HFF-Myc (cell line): ENCODE data around the gene NINJ2.

Source experiments
- DNase-seq: peaks from one replicate; pipeline ENCODE4 v3.0.0-alpha.2; 2011; ENCODE audit warnings: low read depth; ENCODE audit errors: extremely low read depth
- H3K4me3 ChIP-seq: replicated peaks from 2 replicates; pipeline ENCODE4 v1.5.1; 2011; ENCODE audit warnings: low read depth, mild to moderate bottlenecking, control low read depth, low read length
- TF ChIP-seq, protein P1 (sequence below): IDR thresholded peaks from 2 replicates; pipeline ENCODE4 v1.5.1; 2012; ENCODE audit warnings: mild to moderate bottlenecking, low read depth, low read length, control low read depth; ENCODE audit errors: missing control alignments

The NINJ2 gene

DNA sequence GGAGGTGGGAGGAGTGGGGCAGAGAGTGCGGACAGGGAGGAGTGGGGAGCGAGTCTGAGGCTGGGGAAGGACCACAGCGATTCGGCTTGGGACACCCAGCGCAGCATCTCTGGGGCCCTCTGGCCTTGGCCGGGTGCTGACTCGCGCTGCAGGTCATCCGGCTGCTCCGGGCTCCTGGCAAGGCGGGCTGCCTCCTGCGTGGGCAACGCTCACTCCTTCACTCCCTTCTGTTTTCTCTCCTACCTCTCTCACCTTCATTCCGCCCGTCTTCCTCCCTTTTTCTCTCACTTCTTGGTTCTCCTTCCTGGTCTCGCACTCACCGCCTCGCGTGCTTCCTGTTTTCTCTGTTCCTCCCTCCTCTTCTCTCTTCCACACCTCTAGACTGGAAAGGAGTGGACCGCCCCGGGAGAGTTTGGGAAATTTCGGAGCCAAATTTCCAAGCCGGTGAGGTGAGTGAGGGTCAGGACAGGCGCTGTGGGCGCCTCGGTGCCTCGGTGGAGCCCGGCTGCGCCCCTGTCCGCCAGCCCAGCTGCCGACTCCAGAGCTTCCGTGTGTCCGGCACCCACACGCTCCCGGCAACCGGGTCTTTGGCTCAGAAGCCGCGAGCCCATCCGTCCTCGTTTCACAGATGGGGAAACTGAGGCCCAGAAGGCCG lies 116.9 kb downstream of the NINJ2 start:
- TF ChIP-seq, protein P1, sequence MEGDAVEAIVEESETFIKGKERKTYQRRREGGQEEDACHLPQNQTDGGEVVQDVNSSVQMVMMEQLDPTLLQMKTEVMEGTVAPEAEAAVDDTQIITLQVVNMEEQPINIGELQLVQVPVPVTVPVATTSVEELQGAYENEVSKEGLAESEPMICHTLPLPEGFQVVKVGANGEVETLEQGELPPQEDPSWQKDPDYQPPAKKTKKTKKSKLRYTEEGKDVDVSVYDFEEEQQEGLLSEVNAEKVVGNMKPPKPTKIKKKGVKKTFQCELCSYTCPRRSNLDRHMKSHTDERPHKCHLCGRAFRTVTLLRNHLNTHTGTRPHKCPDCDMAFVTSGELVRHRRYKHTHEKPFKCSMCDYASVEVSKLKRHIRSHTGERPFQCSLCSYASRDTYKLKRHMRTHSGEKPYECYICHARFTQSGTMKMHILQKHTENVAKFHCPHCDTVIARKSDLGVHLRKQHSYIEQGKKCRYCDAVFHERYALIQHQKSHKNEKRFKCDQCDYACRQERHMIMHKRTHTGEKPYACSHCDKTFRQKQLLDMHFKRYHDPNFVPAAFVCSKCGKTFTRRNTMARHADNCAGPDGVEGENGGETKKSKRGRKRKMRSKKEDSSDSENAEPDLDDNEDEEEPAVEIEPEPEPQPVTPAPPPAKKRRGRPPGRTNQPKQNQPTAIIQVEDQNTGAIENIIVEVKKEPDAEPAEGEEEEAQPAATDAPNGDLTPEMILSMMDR, result no peak
- H3K4me3 ChIP-seq, result no peak overlapping the region
- DNase-seq, result no peak

GRCh38 chr12:545835-546234 lies 117.4 kb downstream of the NINJ2 start:
- TF ChIP-seq, protein P1, result no peak
- no peak for DNase-seq
- no peak overlapping the region for H3K4me3 ChIP-seq

DNA sequence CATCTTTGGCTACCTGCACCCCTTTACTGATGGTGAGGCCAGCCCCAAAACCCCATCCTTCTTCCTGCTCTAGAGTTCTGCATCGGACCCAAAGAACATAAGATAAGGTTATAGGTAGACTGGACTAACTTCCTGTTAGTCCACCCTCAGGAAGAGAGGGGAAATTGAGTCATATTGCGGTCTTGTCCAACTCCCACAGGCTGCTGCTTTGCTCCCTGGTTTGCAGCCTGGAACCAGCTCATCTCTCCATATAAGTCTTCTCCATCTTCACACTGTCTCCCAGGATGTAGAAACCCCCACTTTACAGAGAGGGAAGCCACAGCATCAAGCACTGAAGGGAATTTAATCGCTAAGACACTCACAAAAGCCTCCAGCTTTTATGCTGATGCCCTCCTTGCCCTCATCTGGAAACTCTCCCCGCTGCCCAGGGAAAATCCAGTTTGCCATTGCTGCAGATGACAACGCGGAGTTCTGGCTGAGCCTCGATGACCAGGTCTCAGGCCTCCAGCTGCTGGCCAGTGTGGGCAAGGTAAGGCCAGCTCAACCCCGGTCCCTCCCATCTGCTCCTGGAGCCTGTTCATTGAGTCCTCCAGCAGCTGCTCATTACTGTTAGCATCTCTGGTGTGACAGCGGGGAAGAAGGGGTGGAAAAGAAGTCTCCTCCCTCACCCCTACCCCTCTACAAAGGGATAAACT lies 118.2 kb downstream of the NINJ2 start:
- TF ChIP-seq, protein P1, result no peak
- H3K4me3 ChIP-seq, result no peak overlapping the region
- no peak for DNase-seq

DNA sequence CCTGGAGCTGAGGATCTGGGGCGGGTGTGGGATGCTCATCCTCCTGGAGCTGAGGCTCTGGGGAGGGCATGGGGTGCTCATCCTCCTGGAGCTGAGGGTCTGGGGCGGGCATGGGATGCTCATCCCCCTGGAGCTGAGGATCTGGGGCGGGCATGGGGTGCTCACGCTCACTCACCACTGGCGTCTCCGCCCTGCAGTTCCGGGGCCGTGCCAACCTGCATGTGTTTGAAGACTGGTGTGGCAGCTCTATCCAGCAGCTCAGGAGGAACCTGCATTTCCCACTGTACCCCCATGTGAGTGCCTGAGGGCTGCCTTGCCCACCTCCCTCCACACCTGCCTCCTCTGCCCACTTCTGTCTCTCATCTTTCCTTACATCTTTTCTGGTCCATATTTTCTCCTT lies 119.1 kb downstream of the NINJ2 start:
- no peak for DNase-seq
- TF ChIP-seq, protein P1, result no peak
- no peak overlapping the region for H3K4me3 ChIP-seq

DNA sequence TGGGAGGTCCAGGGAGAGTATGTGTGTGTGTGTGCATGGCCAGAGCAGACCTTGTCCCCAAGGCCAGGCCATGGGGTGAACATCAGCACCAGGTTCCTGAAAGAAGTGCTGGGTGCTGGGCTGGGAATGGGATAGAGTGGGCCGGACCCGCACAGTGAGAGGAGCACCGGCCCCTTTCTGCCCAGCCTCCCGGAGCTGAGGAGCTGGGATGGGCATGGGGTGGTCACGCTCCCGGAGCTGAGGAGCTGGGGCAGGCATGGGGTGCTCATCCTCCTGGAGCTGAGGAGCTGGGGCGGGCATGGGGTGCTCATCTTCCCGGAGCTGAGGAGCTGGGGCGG lies 120.2 kb downstream of the NINJ2 start:
- TF ChIP-seq, protein P1, result no peak
- DNase-seq, result no peak
- H3K4me3 ChIP-seq, result no peak overlapping the region

- no peak for DNase-seq
- no peak overlapping the region for H3K4me3 ChIP-seq
- TF ChIP-seq, protein P1, result no peak
Observed at GRCh38 chr12:542395-543113, 120.7 kb downstream of the NINJ2 start.
